Measurements from ENCODE around the gene SUSD1.
"Not testable (repeated sequence)": the region's sequence is repeated elsewhere in the genome, so short reads cannot be mapped to it uniquely, and the experiment has no call there.

The SUSD1 gene

DNA sequence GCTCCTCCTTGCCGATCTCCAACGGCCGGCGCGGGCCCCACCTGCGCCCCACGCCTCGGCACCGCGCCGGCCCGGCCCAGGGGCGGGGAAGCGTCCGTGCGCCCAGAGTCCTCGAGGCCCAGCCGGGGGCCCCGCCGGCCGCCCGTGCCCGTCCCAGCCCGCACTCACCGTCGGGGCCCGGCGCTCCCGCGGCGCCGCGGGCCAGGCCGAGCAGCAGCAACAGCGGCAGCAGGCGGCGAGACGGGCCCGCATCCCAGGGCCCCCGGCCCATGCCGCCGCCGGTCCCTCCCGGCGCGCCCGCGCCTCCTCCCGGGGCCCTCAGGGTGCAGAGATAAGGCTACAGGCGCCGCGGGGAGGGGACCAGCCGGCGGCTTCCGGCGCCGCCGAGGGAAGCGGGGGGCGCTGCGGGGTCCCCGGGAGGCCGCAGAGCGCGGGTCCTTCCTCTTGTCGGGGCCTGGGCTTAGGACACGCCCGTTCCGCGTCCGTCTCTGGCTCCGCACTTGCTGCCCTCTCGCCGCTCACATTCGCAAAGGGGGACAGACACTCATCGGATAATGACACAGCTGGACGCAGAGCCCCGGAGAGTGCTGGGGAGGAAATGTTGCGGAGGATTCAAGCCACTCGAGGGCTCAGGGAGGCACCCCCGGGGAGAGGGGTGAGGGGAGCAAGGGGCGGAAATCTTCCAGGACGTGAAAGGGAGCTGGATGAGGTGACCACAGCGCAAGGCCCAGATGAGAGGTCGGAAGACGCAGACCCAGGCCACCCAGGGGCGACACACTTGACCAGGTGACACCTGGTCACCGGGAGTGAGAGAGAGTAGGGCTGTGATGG, at the start of gene SUSD1:
TSS of gene SUSD1 (minus strand) at position 333 of the 831 bp plus-strand sequence. CDS start at position 271, 62 bp downstream.
- DNase-seq (ENCODE audit: low read depth in 2 of 2): no peak

DNA sequence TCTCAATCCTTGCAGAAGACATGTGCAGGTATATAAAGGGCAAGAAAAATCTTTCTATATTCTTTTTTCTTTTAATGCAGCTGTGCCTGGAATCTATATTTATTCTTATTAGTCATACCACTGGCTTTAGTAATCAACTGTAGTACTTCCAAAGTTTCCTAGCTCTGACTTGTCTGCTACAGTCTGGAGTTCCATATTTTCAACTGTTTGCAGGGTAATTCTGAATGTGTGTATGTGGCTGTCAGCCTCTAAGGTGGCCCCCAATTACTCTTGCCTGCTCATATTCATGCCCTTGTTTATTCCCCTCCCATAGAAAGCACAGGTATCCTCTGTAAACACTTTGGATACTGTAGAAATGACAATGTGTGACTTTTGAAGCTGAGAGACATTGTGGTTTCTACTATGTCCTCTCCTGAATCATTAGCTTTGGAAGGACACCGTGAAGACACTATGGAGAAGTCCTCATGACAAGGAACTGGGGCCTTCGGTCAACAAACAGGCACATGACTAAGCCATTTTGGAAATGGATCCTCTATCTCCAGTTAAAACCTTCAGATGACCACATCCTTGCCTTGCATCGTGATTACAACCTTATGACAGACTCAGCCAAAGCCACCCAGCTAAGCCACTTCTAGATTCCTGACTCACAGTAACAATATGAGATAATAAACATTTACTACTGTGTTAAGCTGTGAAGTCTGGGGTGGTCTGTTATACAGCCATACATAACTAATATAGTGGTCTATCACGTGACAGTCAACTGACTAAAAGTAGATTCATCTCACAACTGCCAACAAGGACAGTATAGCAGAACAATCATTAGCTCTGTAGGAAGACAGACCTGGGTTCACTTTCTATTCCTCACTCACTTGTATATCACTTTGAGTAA, 49.5 kb upstream of the SUSD1 start:
- DNase-seq (ENCODE audit: low read depth in 2 of 2): no peak

DNA sequence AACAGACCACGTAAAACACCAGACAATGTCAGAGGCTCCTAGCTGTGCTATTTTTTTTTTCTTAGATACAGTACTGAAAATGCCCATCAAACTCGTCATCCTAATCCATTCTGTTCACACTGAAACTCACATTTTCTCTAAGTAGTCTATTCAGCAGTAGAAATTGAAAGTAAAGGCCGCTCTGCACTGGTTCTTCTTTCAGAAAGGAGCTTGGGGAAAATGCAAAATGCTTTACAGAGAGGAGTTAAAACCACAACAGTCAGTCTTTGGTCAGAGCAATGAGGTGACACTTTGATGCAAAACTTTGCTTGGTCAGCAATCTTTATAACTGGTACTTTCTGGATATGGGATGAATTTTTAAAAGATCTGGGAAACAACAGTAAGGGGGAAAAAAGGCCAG, 43.8 kb upstream of the SUSD1 start:
- no peak for DNase-seq (ENCODE audit: low read depth in 2 of 2)

- no peak for DNase-seq (ENCODE audit: low read depth in 2 of 2)
These were observed 37.8 kb upstream of the SUSD1 start for GRCh38 chr9:112212926-112213325.

DNA sequence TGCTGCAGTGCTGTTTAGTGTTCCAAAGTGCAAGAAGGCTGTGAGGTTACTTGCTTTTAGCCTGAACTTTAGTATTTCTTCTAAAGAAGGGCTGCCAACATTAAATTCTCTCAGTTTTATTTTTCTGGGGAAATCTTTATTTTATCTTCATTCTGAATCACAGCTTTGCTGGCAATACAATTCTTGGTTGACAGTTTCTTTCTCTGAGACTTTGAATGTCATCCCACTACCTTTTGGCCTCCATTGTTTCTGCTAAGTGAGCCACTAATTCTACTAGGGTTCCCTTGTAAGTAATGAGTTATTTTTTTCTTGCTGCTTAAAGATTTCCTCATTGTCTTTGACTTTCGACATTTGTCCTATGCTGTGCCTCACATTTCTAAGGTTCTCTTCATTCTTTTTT, 32.4 kb upstream of the SUSD1 start:
- DNase-seq (ENCODE audit: low read depth in 2 of 2): no peak

GRCh38 chr9:112203536-112203935, 28.4 kb upstream of the SUSD1 start:
- DNase-seq (ENCODE audit: low read depth in 2 of 2): no peak

DNA sequence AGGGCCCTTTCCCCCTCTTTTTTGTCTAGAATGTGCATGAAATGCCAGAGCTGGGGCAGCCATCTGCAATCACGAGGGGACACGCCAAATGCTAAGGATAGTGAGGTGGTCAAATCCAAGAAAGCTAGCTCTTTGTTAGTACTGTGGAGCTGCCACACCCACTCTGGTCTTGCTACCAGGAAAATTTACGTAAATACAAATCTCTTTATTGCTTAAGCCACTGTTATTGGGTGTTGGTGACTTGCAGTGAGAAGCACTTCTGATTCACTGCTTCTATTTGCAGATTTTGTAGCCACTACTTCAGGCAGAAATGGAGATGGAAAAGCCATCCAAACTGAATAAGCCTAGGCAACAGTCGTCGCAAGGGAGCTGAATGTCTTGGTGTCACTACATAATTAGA, 25.6 kb upstream of the SUSD1 start:
- no peak for DNase-seq (ENCODE audit: low read depth in 2 of 2)

- no peak for DNase-seq (ENCODE audit: low read depth in 2 of 2)
These were observed 23.5 kb upstream of the SUSD1 start for GRCh38 chr9:112198646-112199045.

DNA sequence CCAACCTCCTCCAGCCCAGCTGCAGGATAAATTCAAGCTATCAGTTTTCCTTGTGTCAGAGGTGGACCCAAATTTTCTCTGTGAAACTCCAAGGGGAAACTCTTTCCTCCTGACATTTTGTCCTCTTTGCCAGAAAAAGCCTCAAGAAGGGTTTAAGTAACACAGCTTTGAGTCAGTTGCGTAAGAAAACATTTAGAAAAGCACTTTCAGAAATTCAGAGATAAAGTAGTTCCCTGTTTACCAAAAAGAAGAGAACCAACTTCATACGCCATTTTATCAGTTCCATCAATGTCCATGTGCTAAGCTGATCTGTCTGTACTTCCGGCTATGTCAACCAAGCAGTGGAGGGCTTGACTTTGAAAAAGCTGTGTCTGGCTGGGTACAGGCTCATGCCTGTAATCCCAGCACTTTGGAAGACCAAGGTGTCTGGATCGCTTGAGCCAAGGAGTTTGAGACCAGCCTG, 19.9 kb upstream of the SUSD1 start:
- no peak for DNase-seq (ENCODE audit: low read depth in 2 of 2)

- DNase-seq (ENCODE audit: low read depth in 2 of 2): no peak
These were observed 18.6 kb upstream of the SUSD1 start for GRCh38 chr9:112193572-112194288.

DNA sequence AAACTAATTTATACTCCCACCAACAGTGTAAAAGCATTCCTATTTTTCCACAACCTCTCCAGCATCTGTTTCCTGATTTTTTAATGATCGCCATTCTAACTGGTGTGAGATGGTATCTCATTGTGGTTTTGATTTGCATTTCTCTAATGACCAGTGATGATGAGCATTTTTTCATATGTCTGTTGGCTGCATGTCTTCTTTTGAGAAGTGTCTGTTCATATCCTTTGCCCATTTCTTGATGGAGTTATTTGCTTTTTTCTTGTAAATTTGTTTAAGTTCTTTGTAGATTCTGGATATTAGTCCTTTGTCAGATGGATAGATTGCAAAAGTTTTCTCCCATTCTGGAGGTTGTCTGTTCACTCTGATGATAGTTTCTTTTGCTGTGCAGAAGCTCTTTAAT, 15.2 kb upstream of the SUSD1 start:
- DNase-seq (ENCODE audit: low read depth in 2 of 2): not testable (repeated sequence)

DNA sequence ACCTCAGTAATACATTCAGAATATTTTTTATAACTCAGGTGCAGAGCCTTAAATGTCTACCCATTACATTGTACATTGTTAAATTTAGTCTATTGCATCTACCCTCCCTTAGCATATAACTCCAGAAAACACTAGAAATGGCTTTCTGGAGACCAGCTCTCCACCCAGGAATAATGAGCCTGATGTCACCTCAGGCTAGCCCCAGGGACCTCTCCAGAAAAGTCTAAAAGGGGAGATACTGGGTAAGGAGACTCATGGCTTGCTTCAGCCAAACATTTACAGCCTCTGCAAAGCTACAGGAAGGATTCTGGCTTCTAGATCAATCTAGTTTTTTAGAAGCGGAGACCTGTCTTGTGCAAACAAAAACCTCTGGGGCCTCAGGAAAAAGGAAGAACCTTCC, 13.8 kb upstream of the SUSD1 start:
- DNase-seq (ENCODE audit: low read depth in 2 of 2): no peak

- DNase-seq (ENCODE audit: low read depth in 2 of 2): no peak
These were observed 12.3 kb upstream of the SUSD1 start for GRCh38 chr9:112187404-112187803.

- no peak for DNase-seq (ENCODE audit: low read depth in 2 of 2)
These were observed 11.6 kb upstream of the SUSD1 start for GRCh38 chr9:112186695-112187094.

DNA sequence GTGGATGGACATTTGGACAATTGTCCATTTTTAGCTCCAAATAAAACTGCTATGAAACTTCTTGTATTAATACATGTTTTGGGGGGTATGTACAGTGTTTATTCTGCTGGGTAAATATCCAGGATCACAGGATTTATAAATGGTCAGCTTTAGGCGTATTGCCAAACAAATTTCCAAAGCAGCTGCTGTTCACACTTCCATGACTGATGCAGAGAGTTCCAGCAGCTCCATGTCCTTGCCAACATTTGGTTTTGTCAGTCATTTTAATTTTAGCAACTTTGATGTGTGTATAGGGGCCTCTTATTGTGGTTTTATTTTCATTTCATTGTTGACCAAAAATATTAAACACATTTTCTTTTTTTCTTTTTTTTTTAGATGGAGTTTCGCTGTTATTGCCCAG, 9.8 kb upstream of the SUSD1 start:
- no peak for DNase-seq (ENCODE audit: low read depth in 2 of 2)

GRCh38 chr9:112184221-112184620, 9.1 kb upstream of the SUSD1 start:
- no peak for DNase-seq (ENCODE audit: low read depth in 2 of 2)

DNA sequence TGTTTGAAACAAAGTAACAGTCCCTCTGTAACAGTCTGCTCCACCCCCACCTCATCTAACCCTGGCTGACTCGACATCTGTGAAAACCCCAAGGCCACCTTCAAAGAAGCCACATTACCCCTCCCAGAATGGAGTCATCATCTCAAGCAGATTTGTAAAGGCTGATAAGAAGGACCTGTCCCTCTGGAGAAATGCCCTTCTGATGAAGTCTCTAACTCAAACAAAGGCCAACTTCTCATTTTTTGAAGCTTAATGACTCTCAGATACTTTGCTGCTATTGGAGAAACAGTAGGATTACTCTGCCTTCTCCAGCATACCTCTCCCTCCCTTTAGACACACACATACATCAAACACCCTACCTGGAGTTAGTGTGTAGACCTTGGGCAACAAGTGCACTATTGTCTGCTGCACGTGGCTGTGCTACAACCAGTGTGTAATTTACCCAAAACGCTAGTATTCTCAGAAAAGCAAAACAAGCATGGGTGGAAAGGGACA, 5.3 kb upstream of the SUSD1 start:
- DNase-seq (ENCODE audit: low read depth in 2 of 2): no peak

DNA sequence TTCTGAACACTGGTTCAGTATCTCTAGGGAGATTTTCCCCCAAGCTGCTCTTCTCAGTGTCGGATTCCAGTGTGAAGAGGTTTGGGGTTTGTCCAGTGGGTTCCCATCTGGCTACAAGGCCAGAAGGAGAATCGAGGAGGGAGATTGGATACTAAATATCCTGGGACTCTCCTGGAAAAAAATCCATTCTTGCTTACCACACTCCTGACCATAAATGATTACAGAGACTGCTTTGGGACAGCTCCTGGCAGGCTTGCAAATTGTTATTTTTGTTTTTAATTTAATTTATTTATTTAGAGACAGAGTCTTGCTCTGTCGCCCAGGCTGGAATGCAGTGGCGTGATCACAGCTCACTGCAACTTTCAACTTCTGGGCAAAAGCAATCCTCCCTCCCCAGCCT, 4.7 kb upstream of the SUSD1 start:
- DNase-seq (ENCODE audit: low read depth in 2 of 2): no peak

DNA sequence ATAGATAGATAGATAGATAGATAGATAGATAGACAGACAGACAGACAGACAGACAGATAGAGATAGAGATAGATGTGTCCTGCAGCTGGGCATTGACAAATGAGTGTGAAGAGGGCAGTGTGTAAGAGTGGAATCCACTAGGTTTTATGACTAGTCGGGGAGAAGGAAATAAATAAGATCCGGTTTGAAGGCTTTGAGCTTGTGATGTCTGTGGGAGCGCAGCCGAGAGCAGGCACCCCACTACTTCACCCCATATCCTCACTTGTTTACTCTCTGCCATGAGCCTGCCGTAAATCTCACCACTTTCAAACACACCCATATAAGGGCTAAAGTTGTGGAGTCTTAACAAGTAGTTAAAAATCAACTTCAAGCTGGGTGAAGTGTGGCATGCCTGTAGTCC, 1.4 kb upstream of the SUSD1 start:
- DNase-seq (ENCODE audit: low read depth in 2 of 2): no peak

GRCh38 chr9:112175796-112176315, 759 bp upstream of the SUSD1 start:
- DNase-seq (ENCODE audit: low read depth in 2 of 2): no peak

DNA sequence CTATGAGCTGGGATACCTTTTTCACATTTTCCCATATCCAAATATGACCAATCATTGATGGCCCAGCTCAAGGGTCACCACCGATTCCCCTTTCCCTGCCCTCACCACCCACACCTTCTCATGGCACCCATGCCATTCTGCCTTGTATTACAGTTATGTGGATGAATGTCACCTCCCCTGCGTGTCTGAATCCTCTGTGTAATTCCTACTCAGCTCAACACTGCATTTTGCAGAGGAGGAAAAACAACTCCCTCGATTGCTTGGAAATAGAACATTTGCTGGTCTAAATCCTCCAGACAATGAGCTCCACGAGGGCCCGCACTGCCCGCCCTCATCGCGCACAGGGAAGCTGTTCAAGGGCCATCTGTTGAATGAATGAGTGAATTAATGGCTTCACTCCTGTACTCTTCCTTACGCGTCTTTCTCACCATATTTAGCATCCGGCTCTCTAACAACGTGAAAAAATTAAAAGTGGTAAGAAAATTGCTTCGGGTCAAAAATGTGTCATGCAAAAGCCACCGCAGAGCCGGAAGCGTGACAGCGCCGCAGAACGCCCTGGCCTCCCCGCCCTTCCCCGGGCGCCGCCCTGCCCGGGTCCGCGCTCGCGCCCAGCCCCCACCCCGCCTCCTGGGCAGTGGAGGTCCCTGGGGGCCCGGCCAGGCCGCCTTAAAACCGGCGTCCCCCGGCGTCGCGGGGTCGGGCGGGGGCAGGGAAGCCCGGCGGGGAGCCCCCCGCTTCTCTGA, 704 bp downstream of the SUSD1 start:
- DNase-seq (ENCODE audit: low read depth in 2 of 2): peak; percentile 46 to 60
